Measurements from ENCODE around the gene GLRX5. TPM values are rescaled to one million over a fixed set of nuclear protein-coding genes. Genes with fewer than 3 reads are reported as not detected.
"Not testable (repeated sequence)": the region's sequence is repeated elsewhere in the genome, so short reads cannot be mapped to it uniquely, and the experiment has no call there.

The GLRX5 gene
- total RNA-seq, 2 experiments from 2014 or later: 52.8 to 54.6 TPM

DNA sequence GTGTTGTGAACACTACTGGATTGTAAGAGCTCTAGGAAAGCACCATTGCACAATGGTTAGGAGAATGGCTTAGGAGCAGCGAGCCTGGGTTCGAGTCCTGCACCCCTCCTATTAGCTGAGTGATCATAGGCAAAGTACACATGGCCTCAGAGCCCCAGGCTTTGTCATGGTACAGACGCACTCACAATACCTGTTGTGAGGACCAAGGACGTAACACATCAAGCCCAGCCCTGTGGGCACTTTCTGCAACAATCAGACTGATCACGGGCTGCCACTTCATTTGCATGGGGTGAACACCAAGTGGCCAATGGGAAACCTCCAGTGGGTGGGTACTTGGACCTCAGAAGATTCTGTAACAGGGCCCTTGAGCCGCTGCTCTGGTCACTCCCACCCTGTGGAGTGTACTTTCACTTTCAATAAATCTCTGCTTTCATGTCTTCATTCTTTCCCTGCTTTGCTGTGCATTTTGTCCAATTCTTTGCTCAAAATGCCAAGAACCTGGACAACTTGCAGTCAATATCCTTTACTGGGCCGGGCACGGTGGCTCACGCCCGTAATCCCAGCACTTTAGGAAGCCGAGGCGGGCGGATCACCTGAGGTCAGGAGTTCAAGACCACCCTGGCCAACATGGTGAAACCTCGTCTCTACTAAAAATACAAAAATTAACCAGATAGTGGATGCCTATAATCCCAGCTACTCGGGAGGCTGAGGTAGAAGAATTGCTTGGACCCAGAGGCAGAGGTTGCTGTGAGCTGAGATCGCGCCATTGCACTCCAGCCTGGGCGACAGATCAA lies 28.2 kb downstream of the GLRX5 start:
- no peak for DNase-seq
- peaks cover 2% of the 10 kb centered on the region for H3K27me3 Mint-ChIP-seq (ENCODE audit: low read depth)
- H3K27ac Mint-ChIP-seq: no peak overlapping the region
- no peak overlapping the region for H3K4me3 Mint-ChIP-seq
- H3K9me3 Mint-ChIP-seq (ENCODE audit: insufficient read depth): no peaks in the 10 kb centered on the region
- ATAC-seq: no peak
- ChIA-PET CTCF (interaction anchor here (0.8 to 2.0 kb wide), 4 partner anchors 18 to 718 kb away, joined by 3 to 5 read pairs (median 4); no protein-coding TSS in a partner anchor), POLR2A (interaction anchor here (0.6 kb wide), 1 partner anchor 8 kb away, joined by 5 read pairs; no protein-coding TSS in a partner anchor)
- H3K36me3 Mint-ChIP-seq (ENCODE audit: low read depth): no peaks in the 10 kb centered on the region
- H3K4me1 Mint-ChIP-seq (ENCODE audit: low read depth): no peaks in the 10 kb centered on the region

DNA sequence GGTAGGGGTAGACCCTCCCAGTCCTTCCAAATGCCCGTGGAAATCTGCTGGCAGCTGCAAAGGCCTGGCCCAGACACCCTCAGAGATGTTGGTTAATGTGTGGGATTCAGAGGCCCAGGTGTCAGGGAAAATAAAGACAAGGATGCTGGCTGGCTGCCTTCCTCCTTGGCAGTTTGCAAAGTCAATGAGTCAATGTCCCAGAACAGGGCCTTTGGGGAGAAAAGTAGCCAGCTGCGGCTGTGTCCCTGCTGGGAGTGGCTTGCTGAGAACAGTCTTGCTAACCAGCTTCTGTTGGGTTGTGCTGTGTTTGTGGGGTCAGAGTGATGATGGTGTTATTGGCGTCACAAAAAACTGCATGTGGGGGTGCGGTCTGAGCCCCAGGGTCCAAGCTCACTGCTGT lies 29.2 kb downstream of the GLRX5 start:
- ChIA-PET CTCF (no interaction called here), POLR2A (no interaction called here)
- H3K27me3 Mint-ChIP-seq (ENCODE audit: low read depth): peaks cover 2% of the 10 kb centered on the region
- ATAC-seq: no peak
- no peaks in the 10 kb centered on the region for H3K4me1 Mint-ChIP-seq (ENCODE audit: low read depth)
- H3K27ac Mint-ChIP-seq: no peak overlapping the region
- no peaks in the 10 kb centered on the region for H3K9me3 Mint-ChIP-seq (ENCODE audit: insufficient read depth)
- DNase-seq: no peak
- H3K4me3 Mint-ChIP-seq: no peak overlapping the region
- no peaks in the 10 kb centered on the region for H3K36me3 Mint-ChIP-seq (ENCODE audit: low read depth)

DNA sequence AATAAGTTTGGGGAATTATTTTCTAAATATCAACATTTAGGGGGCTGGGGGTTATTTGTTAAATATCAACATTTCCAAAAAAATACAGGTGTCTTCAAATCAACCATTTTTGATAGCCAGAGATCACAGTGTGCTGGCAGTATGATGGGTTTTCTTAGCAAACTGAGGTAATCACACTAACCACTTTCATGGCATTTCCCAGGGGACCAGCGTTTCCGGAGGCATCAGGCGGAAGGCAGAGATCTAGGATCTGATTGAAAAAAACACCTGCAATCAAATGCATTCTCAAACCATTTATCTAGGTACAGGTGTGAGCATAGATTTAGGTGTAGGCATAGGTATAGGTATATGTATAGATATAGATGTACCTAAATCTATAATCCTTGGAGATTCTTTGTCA lies 34.6 kb downstream of the GLRX5 start:
- ATAC-seq (no peak), DNase-seq (no peak)
- ChIA-PET CTCF (no interaction called here), POLR2A (no interaction called here)
- Mint-ChIP-seq H3K4me1 (ENCODE audit: low read depth) (no peaks in the 10 kb centered on the region), H3K4me3 (no peak overlapping the region), H3K27me3 (ENCODE audit: low read depth) (no peaks in the 10 kb centered on the region), H3K9me3 (ENCODE audit: insufficient read depth) (no peaks in the 10 kb centered on the region), H3K36me3 (ENCODE audit: low read depth) (no peaks in the 10 kb centered on the region), H3K27ac (no peak overlapping the region)

DNA sequence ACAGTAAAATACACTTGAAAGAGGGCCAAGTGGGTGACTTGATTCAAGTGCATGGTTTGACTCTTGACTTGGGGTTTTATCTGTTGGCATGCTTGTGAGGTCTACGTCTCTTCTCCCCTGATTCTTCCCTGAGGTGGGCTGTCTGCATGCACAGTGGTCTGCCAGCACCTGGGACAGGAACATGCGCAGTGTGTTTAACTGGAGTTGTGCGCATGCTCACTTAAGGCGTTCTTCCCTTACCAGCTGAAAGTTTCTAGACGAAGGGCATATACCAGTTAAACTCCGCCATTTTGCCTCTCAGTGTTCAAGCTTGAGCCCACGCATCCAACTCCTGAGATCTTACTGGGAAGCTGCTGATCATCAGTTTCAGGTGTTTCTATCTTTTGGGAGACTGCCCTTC lies 38.5 kb downstream of the GLRX5 start:
- Mint-ChIP-seq H3K4me1 (ENCODE audit: low read depth) (no peaks in the 10 kb centered on the region), H3K9me3 (ENCODE audit: insufficient read depth) (no peaks in the 10 kb centered on the region), H3K4me3 (no peak overlapping the region), H3K27ac (no peak overlapping the region), H3K36me3 (ENCODE audit: low read depth) (no peaks in the 10 kb centered on the region), H3K27me3 (ENCODE audit: low read depth) (peaks cover 3% of the 10 kb centered on the region)
- ChIA-PET CTCF (no interaction called here), POLR2A (no interaction called here)
- DNase-seq (no peak), ATAC-seq (no peak)

- no peaks in the 10 kb centered on the region for H3K9me3 Mint-ChIP-seq (ENCODE audit: insufficient read depth)
- DNase-seq: no peak
- H3K4me1 Mint-ChIP-seq (ENCODE audit: low read depth): no peaks in the 10 kb centered on the region
- H3K27me3 Mint-ChIP-seq (ENCODE audit: low read depth): peaks cover 3% of the 10 kb centered on the region
- CTCF ChIA-PET: no interaction called here
- no peak overlapping the region for H3K4me3 Mint-ChIP-seq
- no peak for ATAC-seq
- H3K27ac Mint-ChIP-seq: no peak overlapping the region
- POLR2A ChIA-PET: no interaction called here
- no peaks in the 10 kb centered on the region for H3K36me3 Mint-ChIP-seq (ENCODE audit: low read depth)
These were observed 41.1 kb downstream of the GLRX5 start for GRCh38 chr14:95575840-95576473.

- Mint-ChIP-seq H3K9me3 (ENCODE audit: insufficient read depth) (no peaks in the 10 kb centered on the region), H3K27ac (no peak overlapping the region), H3K4me1 (ENCODE audit: low read depth) (no peaks in the 10 kb centered on the region), H3K4me3 (no peak overlapping the region), H3K36me3 (ENCODE audit: low read depth) (no peaks in the 10 kb centered on the region), H3K27me3 (ENCODE audit: low read depth) (peaks cover 3% of the 10 kb centered on the region)
- ChIA-PET CTCF (no interaction called here), POLR2A (no interaction called here)
- ATAC-seq (no peak), DNase-seq (no peak)
These were observed 42.4 kb downstream of the GLRX5 start for GRCh38 chr14:95577067-95577800.

DNA sequence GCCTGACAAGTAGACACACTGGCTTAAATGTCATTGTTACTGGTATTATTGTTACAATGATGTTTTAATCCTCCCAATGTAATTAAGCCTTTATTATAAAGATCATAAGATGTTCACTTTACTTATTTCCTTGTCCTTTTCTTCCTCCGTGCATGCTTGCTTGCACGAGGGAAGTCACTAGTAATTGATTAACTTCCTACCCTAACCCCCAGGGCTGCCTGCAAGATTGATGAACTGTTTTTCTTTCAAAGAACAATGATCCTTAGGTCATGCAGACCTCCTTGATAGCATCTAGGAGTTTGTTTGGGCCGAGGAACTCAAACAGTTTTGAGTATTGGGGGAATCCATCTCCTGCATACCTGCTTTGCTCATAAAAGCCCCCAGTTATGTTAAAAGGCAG lies 43.0 kb downstream of the GLRX5 start:
- POLR2A ChIA-PET: no interaction called here
- Mint-ChIP-seq H3K27ac (no peak overlapping the region), H3K36me3 (ENCODE audit: low read depth) (no peaks in the 10 kb centered on the region), H3K4me1 (ENCODE audit: low read depth) (no peaks in the 10 kb centered on the region), H3K9me3 (ENCODE audit: insufficient read depth) (no peaks in the 10 kb centered on the region), H3K27me3 (ENCODE audit: low read depth) (peaks cover 3% of the 10 kb centered on the region), H3K4me3 (no peak overlapping the region)
- ATAC-seq (no peak), DNase-seq (no peak)
- CTCF ChIA-PET: no interaction called here

GRCh38 chr14:95583836-95584617 lies 49.2 kb downstream of the GLRX5 start:
- H3K4me3 Mint-ChIP-seq; H3K36me3 Mint-ChIP-seq (ENCODE audit: low read depth); DNase-seq; ATAC-seq; POLR2A ChIA-PET; H3K27ac Mint-ChIP-seq; H3K4me1 Mint-ChIP-seq (ENCODE audit: low read depth); H3K9me3 Mint-ChIP-seq (ENCODE audit: insufficient read depth); CTCF ChIA-PET; H3K27me3 Mint-ChIP-seq (ENCODE audit: low read depth): not testable (repeated sequence)

DNA sequence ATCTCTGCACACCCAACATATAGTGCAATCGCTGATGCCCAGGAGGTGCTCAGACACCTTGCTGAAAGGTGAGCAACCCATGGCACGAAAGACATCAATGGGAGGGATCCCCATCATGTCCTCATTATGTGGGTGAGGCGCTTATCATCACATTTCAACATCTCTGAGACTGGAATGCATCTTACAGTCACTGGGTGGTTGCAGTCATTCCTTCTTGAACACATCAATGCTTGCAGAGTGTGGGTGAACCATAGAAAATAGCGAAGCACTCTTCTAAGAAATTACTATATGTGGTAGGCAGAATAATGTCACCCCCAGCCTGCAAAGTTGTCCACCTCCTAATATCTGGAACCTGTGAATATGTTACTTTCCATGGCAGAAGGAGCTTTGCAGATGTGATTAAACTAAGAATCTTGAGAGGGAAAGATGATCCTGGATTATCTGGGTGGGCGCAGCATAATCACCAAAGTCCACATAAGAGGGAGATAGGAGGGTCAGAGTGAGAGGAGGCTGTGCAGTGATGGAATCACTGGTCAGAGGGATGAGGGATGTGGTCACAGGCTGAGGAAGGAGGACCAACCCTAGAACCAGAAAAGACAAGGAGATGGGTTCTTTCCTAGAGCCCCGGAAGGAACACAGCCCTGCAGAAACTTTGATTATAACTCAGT lies 51.2 kb downstream of the GLRX5 start:
- Mint-ChIP-seq H3K4me1 (ENCODE audit: low read depth) (no peaks in the 10 kb centered on the region), H3K27me3 (ENCODE audit: low read depth) (peaks cover 4% of the 10 kb centered on the region), H3K36me3 (ENCODE audit: low read depth) (peaks cover 2% of the 10 kb centered on the region), H3K27ac (no peak overlapping the region), H3K4me3 (no peak overlapping the region), H3K9me3 (ENCODE audit: insufficient read depth) (peaks cover 9% of the 10 kb centered on the region)
- CTCF ChIA-PET: no interaction called here
- POLR2A ChIA-PET: no interaction called here
- ATAC-seq (no peak), DNase-seq (no peak)

GRCh38 chr14:95591182-95591581 lies 56.3 kb downstream of the GLRX5 start:
- CTCF ChIA-PET; ATAC-seq; H3K9me3 Mint-ChIP-seq (ENCODE audit: insufficient read depth); DNase-seq; H3K27ac Mint-ChIP-seq; POLR2A ChIA-PET; H3K27me3 Mint-ChIP-seq (ENCODE audit: low read depth); H3K36me3 Mint-ChIP-seq (ENCODE audit: low read depth); H3K4me3 Mint-ChIP-seq; H3K4me1 Mint-ChIP-seq (ENCODE audit: low read depth): not testable (repeated sequence)

Measured in activated CD8-positive, alpha-beta T cell treated with anti-CD3 and anti-CD28 coated beads, Interleukin-2, amount 10 ng/mL, durations not matched to agents 7 days and 5 days (primary cell).